ENCODE results near the gene HRNR. TPM values are rescaled to one million over a fixed set of nuclear protein-coding genes. Genes with fewer than 3 reads are reported as not detected.
A peak's percentile ranks its signal among the peaks of the same experiment; 100 is the strongest.

HRNR gene
- total RNA-seq, 6 experiments from 2014 or later, result not detected

- H3K4me3 Mint-ChIP-seq, result no peak overlapping the region
- H3K4me1 Mint-ChIP-seq (ENCODE audit: low read depth), result peaks cover 6% of the 10 kb centered on the region; the same call in 1 of the 2 replicates
- no peak for TF ChIP-seq CTCF (IDR thresholded peaks at IDR 0.05)
Measured at GRCh38 chr1:152191260-152191659, 32.7 kb downstream of the HRNR start.

GRCh38 chr1:152190589-152190988 lies 33.4 kb downstream of the HRNR start:
- H3K4me1 Mint-ChIP-seq (ENCODE audit: low read depth), result peaks cover 6% of the 10 kb centered on the region; the same call in 1 of the 2 replicates

More at GRCh38 chr1:152191260-152191659, 32.7 kb downstream of the HRNR start:
- DNase-seq, result no peak
- Mint-ChIP-seq H3K27ac (no peak overlapping the region), H3K27me3 (ENCODE audit: insufficient read depth) (peaks cover 4% of the 10 kb centered on the region; the same call in 1 of the 2 replicates), H3K36me3 (ENCODE audit: low read depth) (no peaks in the 10 kb centered on the region), H3K9me3 (no peaks in the 10 kb centered on the region)

GRCh38 chr1:152189657-152190442 lies 34.1 kb downstream of the HRNR start:
- H3K4me3 Mint-ChIP-seq, result peak overlapping the region; percentile 59

More at GRCh38 chr1:152190589-152190988, 33.4 kb downstream of the HRNR start:
- no peak overlapping the region for H3K27ac Mint-ChIP-seq
- no peaks in the 10 kb centered on the region for H3K9me3 Mint-ChIP-seq
- TF ChIP-seq CTCF (IDR thresholded peaks at IDR 0.05), result no peak
- peaks cover 3% of the 10 kb centered on the region; the same call in 1 of the 2 replicates for H3K27me3 Mint-ChIP-seq (ENCODE audit: insufficient read depth)
- DNase-seq, result no peak
- no peak overlapping the region for H3K4me3 Mint-ChIP-seq
- H3K36me3 Mint-ChIP-seq (ENCODE audit: low read depth), result no peaks in the 10 kb centered on the region

GRCh38 chr1:152188673-152189591 lies 35.1 kb downstream of the HRNR start:
- Mint-ChIP-seq H3K27me3 (ENCODE audit: insufficient read depth) (peaks cover 5% of the 10 kb centered on the region), H3K4me3 (peak overlapping the region; percentile 59), H3K9me3 (no peaks in the 10 kb centered on the region), H3K36me3 (ENCODE audit: low read depth) (no peaks in the 10 kb centered on the region), H3K4me1 (ENCODE audit: low read depth) (peaks cover 6% of the 10 kb centered on the region; the same call in 1 of the 2 replicates), H3K27ac (no peak overlapping the region)
- peak; percentile 39 for DNase-seq
- peak; percentile 93 for TF ChIP-seq CTCF (IDR thresholded peaks at IDR 0.05)

More at GRCh38 chr1:152189657-152190442, 34.1 kb downstream of the HRNR start:
- DNase-seq, result peak; percentile 47
- Mint-ChIP-seq H3K9me3 (no peaks in the 10 kb centered on the region), H3K27ac (no peak overlapping the region), H3K27me3 (ENCODE audit: insufficient read depth) (peaks cover 4% of the 10 kb centered on the region), H3K4me1 (ENCODE audit: low read depth) (peaks cover 6% of the 10 kb centered on the region; the same call in 1 of the 2 replicates), H3K36me3 (ENCODE audit: low read depth) (no peaks in the 10 kb centered on the region)
- TF ChIP-seq CTCF (IDR thresholded peaks at IDR 0.05), result peak; percentile 89

GRCh38 chr1:152186556-152187285 lies 37.3 kb downstream of the HRNR start:
- peaks cover 25% of the 10 kb centered on the region for H3K4me1 Mint-ChIP-seq (ENCODE audit: low read depth)
- no peak overlapping the region for H3K4me3 Mint-ChIP-seq
- H3K27me3 Mint-ChIP-seq (ENCODE audit: insufficient read depth), result peaks cover 6% of the 10 kb centered on the region
- TF ChIP-seq CTCF (IDR thresholded peaks at IDR 0.05), result no peak
- no peaks in the 10 kb centered on the region for H3K9me3 Mint-ChIP-seq
- DNase-seq, result no peak
- no peak overlapping the region for H3K27ac Mint-ChIP-seq
- H3K36me3 Mint-ChIP-seq (ENCODE audit: low read depth), result no peaks in the 10 kb centered on the region

Data from HFFc6 (cell line).